Activated T-cell treated with anti-CD3 and anti-CD28 coated beads for 48 hours (primary cell): ENCODE measurements around the gene MYOC.
"Not testable (repeated sequence)": the region's sequence is repeated elsewhere in the genome, so short reads cannot be mapped to it uniquely, and the experiment has no call there.

ENCODE experiments used
- DNase-seq: peaks from one replicate; pipeline ENCODE4 v3.0.0-alpha.2; 2020; ENCODE audit warnings: low read depth

Gene MYOC

DNA sequence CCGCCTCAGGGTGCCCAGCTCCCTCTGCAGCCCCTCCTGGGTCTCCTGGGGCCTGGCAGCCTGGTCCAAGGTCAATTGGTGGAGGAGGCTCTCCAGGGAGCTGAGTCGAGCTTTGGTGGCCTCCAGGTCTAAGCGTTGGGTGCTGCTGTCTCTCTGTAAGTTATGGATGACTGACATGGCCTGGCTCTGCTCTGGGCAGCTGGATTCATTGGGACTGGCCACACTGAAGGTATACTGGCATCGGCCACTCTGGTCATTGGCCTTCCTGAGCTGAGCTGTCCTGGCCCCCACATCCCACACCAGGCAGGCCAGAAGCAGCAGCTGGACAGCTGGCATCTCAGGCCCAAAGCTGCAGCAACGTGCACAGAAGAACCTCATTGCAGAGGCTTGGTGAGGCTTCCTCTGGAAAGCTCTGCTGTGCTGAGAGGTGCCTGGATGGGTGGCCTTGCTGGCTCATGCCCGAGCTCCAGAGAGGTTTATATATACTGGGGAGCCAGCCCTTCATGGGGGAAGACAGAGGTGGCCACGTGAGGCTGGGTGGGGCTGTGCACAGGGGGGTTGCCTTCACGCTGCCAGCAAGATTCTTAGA is at the start of gene MYOC:
Gene MYOC (minus strand): TSS at position 455 of the 589 bp plus-strand sequence. CDS start 77 bp downstream, at position 378.
- no peak for DNase-seq

DNA sequence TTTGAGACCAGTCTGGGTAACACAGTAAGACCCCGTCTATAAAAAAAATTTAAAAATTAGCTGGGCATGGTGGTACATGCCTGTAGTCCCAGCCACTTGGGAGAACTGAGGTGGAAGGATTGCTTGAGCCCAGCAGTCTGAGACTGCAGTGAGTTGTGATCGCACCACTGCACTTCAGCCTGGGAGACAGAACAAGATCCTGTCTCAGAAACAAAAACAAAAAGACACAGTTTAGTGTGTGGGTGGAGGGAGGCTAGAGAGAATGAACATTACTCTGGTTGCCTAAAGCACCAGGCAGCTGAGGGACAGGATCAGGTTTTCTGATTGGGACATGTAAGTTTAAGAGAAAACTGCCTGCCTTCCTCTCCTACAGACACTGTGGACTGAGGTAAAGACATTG is 47.0 kb upstream of the MYOC start:
- DNase-seq = no peak

DNA sequence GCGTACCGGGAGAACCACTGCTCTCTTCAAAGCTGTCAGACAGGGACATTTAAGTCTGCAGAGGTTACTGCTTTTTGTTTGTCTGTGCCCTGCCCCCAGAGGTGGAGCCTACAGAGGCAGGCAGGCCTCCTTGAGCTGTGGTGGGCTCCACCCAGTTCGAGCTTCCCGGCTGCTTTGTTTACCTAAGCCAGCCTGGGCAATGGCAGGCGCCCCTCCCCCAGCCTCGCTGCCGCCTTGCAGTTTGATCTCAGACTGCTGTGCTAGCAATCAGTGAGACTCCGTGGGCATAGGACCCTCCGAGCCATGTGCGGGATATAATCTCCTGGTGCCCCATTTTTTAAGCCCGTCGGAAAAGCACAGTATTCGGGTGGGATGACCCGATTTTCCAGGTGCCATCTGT is 43.3 kb upstream of the MYOC start:
- DNase-seq = not testable (repeated sequence)

GRCh38 chr1:171693541-171693940 is 41.1 kb upstream of the MYOC start:
- not testable (repeated sequence) for DNase-seq

GRCh38 chr1:171683870-171684269 is 31.4 kb upstream of the MYOC start:
- no peak for DNase-seq

- no peak for DNase-seq
Observed at GRCh38 chr1:171680339-171680738, 27.9 kb upstream of the MYOC start.

- DNase-seq = no peak
Observed at GRCh38 chr1:171676823-171677222, 24.3 kb upstream of the MYOC start.

GRCh38 chr1:171674431-171675405 is 22.2 kb upstream of the MYOC start:
- DNase-seq = no peak

DNA sequence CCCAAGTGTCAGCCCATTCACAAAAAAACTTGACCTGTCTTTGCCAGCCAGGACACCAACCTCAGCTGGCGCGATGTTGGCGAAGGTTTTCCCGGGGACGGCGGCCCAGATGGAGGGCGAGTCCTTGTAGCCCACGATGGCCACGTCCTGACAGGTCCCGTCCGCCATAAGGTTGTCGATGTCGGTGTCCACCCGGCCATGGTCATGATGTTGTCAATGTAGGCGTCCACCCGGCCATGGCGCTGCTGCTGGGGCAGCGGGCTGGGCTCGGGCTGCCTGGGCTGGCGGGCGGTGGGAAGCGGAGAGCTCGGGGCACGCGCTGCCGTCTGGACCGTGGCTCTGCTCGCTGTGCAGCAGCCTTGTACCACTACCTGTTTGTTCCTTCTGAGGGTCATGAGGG is 18.3 kb upstream of the MYOC start:
- DNase-seq = no peak

DNA sequence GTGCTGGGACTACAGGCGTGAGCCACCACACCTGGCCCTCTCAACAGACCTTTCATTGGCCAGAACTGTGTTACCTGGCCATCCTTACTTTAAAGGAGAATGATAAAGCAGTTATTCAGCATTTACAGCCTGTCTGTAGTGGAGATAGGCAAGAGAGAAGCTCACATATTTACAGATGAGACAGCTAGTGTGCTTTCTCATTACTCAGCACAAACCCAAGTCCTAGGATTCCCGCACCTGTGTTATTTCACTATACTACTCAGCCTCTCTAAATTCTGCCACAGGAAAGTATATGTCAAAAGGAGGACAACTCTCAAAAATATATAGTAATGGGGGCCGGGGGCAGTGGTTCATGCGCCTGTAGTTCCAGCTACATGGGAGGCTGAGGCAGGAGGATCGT is 15.9 kb upstream of the MYOC start:
- DNase-seq = no peak

- DNase-seq = no peak
Observed at GRCh38 chr1:171666114-171666769, 13.8 kb upstream of the MYOC start.

DNA sequence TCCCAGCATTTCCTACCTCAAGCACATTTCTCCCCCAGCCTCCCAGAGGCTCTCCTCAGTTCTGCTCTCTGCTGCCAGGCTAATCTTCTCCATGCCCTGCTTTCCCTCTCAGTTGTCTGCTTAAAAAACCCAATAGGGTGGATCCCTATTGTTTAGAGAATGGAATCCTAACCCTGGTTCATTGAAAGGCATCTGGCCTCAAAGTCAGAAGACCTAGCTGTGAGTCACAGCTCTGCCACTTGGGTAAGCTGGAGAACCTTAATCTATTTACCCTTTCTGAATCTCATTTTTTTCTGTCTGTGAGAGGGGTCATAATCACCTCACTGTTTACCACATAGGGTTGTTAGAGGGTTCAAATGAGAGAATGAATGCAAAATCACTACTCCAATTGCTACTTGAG is 12.5 kb upstream of the MYOC start:
- no peak for DNase-seq

DNA sequence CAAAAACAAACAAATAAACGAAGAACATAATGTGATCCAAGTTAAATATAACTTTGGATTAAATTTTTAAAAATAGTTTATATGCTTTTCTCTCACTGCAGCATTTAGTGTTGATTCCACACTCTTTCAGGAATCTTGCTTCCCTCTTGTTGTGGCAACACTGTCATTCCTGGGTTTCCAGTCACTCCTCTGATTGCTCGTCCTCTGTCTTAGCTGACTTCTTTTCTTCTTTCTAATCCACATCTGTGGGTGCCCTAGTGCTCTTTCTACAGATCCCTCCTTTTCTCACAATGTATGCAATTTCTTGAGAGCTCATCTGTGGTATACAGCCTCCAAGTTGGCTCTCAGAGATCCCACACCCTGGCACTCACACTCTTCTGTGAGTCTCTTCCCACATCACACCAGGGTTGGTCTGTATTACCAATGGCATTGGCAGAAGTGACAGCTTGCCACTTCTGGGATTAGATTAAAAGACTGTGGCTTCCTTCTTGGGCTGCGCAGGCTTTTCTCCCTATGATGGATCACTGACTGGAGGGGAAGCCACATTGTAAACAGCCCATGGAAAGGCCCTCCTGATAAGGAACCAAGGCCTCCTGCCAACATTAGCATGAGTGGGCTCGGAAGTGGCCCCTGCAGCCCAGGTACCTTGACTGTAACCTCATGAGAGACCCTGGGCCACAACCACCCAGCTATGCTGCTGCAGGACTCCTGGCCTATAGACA is 11.5 kb upstream of the MYOC start:
- no peak for DNase-seq

DNA sequence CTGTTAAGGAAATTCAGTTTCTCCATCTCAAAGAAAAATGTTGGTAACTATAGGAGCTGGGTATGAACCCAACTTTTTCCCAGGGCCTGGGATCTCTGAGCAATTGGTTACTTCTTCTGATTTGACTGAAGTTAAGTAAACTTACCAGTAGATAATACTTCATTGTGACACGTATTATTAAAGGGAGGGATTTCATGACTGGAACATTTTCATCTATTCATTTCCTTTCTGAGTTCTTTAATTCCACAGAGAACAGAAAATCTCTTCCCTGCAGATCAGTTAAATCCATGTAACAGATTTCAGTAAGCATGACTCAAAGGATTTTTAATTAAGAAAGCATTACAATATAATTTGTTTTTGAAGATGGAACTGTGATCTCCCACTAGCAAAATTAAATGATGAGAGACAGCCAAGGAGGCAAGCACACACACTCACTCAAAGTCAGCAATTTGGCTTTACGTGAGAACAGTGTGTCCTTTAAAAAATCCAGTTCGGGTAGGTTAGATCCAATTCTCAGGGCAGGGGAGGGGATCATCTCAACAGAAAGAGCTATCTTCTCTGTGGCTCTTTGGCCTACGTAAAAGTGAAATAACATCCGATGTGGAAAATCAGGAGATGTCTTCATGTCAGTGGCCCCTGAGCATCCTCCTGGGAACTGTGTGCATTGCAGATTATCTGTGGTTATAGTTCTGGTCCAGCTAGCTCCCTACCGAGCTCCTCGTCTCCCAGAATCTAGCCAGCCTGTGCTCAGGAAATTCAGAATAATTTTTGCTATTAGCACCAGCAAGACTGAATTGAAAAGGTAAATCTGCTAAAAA is 10.8 kb upstream of the MYOC start:
- no peak for DNase-seq

DNA sequence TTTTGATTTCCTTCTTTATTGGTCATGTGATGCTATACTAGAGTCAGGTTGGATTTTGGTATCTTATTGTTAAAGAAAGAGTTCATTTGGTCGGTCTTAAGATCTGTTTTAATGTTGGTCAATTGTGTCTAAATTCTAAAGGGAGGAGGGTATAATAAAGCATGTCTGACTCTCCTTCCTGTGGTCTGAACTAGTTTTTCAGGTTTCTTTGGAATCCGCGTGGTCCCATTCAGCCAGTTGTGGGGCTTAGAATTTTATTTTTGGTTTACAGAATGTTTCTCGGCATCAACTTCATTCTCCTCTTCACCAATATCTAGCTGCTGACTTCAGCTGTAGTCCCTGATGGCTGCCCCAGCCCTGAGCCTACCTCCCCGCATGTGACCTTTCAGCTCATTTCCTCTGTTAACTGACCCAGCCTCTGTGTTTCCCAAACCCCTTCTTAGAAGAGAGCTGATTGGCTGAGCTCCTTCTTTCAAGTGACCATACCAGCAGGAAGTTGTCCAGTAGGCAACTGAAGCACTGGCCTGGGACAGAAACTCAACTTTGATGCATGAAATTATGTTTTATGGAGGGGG is 8.7 kb upstream of the MYOC start:
- DNase-seq = no peak

DNA sequence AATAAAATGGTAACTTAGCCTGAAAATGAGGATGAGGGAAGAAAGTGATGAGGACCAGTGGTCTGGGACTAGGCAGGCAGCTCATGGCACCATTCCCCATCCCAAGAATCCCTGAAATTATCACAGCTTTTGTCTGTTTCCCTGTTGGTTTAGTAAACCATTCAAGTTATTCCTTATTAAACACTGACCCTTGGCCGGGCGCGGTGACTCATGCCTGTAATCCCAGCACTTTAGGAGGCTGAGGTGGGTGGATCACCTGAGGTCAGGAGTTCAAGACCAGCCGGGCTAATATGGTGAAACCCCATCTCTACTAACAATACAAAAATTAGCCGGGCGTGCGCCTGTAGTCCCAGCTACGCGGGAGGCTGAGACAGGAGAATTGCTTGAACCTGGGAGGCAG is 3.7 kb upstream of the MYOC start:
- not testable (repeated sequence) for DNase-seq

- DNase-seq = no peak
Observed at GRCh38 chr1:171655746-171656116, 3.2 kb upstream of the MYOC start.

DNA sequence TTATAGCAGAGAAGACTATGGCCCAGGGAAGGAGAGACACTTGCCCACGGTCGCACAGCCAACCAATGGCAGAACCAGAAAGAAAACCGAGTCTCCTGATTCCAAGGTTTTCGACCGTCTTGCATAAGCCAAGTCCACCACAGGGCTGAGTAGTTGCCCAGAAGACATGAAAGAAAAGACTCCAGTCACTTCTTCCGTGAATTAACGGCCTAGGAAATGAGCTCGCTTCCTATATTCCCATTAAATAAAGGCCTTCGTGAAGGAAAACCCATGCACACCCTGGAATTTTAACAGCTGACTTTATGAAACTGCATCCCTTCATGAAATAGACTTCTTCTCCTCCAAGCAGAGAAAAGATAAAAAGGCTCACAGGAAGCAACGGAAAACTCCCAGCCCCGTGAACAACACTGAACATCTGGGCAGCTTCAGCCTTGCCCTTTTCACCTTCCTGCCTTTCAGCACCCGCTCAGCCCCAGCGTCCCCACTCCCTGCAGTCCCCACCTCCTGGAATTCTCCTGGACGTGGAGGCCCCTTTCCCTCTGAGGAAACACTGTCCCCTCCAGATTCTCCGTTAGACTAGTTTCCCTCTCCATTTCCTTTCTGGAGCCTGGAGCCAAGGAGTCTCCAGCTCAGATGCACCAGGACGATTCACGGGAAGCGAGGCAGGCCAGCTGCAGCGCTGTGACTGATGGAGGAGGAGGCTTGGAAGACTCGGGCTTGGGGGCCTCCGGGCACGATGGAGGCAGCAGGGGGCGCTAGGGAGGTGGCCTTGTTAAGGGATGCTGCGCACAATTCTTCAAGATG is 2.7 kb upstream of the MYOC start:
- peak; percentile 73 for DNase-seq

DNA sequence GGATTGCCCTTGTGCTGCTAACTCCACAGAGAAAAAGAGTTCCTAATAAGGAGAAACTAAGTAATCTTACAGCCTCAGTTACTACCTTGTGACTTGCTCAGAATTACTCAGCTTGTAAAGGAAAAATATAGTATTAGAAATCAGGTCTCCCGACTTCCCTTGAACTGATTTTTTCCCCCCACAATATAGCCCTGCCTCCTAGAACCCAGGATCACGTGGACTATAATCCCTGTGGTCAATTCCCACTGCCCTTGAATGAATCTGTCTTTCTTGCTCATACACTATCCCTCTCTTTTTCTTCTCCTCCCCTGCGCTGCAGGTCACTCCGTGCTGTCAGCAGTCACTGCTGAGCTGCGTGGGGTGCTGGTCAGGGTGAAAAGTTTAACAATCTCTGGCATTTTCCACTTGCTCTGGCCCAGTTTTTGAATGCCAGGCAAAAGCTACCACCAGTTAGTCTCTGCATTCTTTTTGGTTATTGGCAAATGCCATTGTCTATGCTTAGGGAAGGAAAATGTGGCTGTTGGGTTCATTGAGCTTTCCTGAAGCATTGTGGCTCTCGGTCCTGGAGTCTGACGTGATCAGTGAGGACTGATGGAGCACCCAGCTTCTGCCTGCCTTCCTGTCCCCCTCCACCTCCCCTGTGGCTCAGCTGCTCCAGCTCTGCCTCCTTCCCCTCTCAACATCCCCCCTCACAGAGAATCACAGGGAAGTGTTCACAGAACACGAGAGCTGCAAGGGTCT is 1.9 kb upstream of the MYOC start:
- DNase-seq = no peak

DNA sequence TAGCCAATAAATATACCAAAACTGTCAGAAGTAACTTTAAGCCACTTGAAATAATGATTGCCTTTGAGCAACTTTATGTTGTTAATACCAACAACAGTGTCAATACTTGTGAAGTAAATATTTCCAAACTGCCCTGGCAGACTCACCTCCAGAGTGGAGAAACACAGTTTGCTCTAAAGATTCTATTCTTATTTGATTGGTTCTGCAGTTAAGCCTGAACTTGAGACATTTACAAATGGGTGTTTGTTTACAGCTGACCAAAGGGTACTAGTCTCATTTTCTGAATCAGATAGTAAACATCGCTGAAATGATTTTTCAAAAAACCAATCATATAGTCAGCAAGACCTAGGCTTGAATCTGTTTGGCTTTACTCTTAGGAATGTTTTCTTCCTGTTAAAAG is 1.3 kb upstream of the MYOC start:
- DNase-seq = no peak
